CD4-positive, alpha-beta memory T cell (primary cell): ENCODE results near the gene ECSIT. TPM values are rescaled to one million over a fixed set of nuclear protein-coding genes. Genes with fewer than 3 reads are reported as not detected.
"Not testable (repeated sequence)": the region's sequence is repeated elsewhere in the genome, so short reads cannot be mapped to it uniquely, and the experiment has no call there.

Source experiments
- CTCF ChIA-PET: fragments of 350-600 bp; sonication (Branson Sonifier 250); formaldehyde crosslinking; loops from one replicate; lab custom pipeline; 2021; ENCODE audit warnings: inconsistent platforms; ENCODE audit not compliant: partially characterized antibody; lab: Charles Lee
- POLR2A ChIA-PET: fragments of 350-600 bp; sonication (Branson Sonifier 250); formaldehyde crosslinking; loops from one replicate; lab custom pipeline; 2021; ENCODE audit not compliant: partially characterized antibody; lab: Charles Lee
- DNase-seq, 5 donors: peaks; one replicate each; pipeline versions ENCODE4 v3.0.0 to v3.0.0-alpha.2; 2020 to 2022; ENCODE audit warnings: mixed read lengths in 1 of 5
- H3K27ac ChIP-seq: one replicate; pipeline ENCODE4 v1.7.0; 2013; ENCODE audit warnings: low read depth, low read length
- H3K27me3 ChIP-seq: 2 replicates; pipeline ENCODE4 v1.7.0; 2013; ENCODE audit warnings: mild to moderate bottlenecking, low read length, moderate library complexity; ENCODE audit not compliant: insufficient read depth
- H3K36me3 ChIP-seq: 2 replicates; pipeline ENCODE4 v1.7.0; 2013; ENCODE audit warnings: mild to moderate bottlenecking, low read length, moderate library complexity; ENCODE audit not compliant: insufficient read depth
- H3K4me1 ChIP-seq: 2 replicates; pipeline ENCODE4 v1.7.0; 2013; ENCODE audit warnings: mild to moderate bottlenecking, low read length, moderate library complexity; ENCODE audit not compliant: insufficient read depth
- H3K4me3 ChIP-seq, 2 donors: one replicate each; pipeline ENCODE4 v1.7.0; 2013; ENCODE audit warnings: low read length in 2 of 2, mild to moderate bottlenecking in 1 of 2
- H3K9me3 ChIP-seq, 2 donors: one replicate each; pipeline ENCODE4 v1.7.0; 2013; ENCODE audit warnings: low read length in 2 of 2, control low read depth in 1 of 2; ENCODE audit not compliant: control insufficient read depth in 1 of 2
- H3K27ac Mint-ChIP-seq, 7 donors: one replicate each; pipeline ENCODE4 v1.8.0; 2020 to 2021; ENCODE audit warnings: mixed read lengths in 7 of 7, mild to moderate bottlenecking in 6 of 7, inconsistent platforms in 3 of 7, moderate library complexity in 3 of 7
- H3K27me3 Mint-ChIP-seq, 2 donors: one replicate each; pipeline ENCODE4 v1.8.0; 2020 to 2021; ENCODE audit warnings: mixed read lengths in 2 of 2
- H3K36me3 Mint-ChIP-seq, 2 donors: one replicate each; pipeline ENCODE4 v1.8.0; 2020 to 2021; ENCODE audit warnings: mixed read lengths in 2 of 2, inconsistent platforms in 1 of 2, mild to moderate bottlenecking in 1 of 2
- H3K4me1 Mint-ChIP-seq, 4 donors: one replicate each; pipeline ENCODE4 v1.8.0; 2020 to 2021; ENCODE audit warnings: mixed read lengths in 4 of 4, mild to moderate bottlenecking in 1 of 4
- H3K4me3 Mint-ChIP-seq, 8 donors: one replicate each; pipeline ENCODE4 v1.8.0; 2020 to 2021; ENCODE audit warnings: mixed read lengths in 8 of 8, mild to moderate bottlenecking in 7 of 8, moderate library complexity in 6 of 8, inconsistent platforms in 3 of 8
- H3K9me3 Mint-ChIP-seq, 8 donors: one replicate each; pipeline ENCODE4 v1.8.0; 2020 to 2021; ENCODE audit warnings: mixed read lengths in 8 of 8, mild to moderate bottlenecking in 5 of 8, inconsistent platforms in 3 of 8, moderate library complexity in 1 of 8
- intact Hi-C: fragments of 100-400 bp; cut with micrococcal nuclease; formaldehyde crosslinking; loops from one replicate; pipeline ENCODE4 v1.15.1; 2023
- polyA plus RNA-seq, 2 donors: library from polyadenylated mRNA; unstranded; fragments of 300-500 nt; fragmentation: Illumina TruSeq; gene quantifications; one replicate each; pipeline ENCODE4 v1.2.3, GENCODE V29; 2021
- total RNA-seq, 2 experiments: library from RNA; stranded (reverse); gene quantifications; one replicate each; pipeline ENCODE4 v1.2.3, GENCODE V29; 2021

ECSIT gene, protein sequence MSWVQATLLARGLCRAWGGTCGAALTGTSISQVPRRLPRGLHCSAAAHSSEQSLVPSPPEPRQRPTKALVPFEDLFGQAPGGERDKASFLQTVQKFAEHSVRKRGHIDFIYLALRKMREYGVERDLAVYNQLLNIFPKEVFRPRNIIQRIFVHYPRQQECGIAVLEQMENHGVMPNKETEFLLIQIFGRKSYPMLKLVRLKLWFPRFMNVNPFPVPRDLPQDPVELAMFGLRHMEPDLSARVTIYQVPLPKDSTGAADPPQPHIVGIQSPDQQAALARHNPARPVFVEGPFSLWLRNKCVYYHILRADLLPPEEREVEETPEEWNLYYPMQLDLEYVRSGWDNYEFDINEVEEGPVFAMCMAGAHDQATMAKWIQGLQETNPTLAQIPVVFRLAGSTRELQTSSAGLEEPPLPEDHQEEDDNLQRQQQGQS
- total RNA-seq: 10 to 100 TPM; 39.5 to 46.2 TPM
- polyA plus RNA-seq: 10 to 100 TPM; 27.3 to 35.0 TPM

DNA sequence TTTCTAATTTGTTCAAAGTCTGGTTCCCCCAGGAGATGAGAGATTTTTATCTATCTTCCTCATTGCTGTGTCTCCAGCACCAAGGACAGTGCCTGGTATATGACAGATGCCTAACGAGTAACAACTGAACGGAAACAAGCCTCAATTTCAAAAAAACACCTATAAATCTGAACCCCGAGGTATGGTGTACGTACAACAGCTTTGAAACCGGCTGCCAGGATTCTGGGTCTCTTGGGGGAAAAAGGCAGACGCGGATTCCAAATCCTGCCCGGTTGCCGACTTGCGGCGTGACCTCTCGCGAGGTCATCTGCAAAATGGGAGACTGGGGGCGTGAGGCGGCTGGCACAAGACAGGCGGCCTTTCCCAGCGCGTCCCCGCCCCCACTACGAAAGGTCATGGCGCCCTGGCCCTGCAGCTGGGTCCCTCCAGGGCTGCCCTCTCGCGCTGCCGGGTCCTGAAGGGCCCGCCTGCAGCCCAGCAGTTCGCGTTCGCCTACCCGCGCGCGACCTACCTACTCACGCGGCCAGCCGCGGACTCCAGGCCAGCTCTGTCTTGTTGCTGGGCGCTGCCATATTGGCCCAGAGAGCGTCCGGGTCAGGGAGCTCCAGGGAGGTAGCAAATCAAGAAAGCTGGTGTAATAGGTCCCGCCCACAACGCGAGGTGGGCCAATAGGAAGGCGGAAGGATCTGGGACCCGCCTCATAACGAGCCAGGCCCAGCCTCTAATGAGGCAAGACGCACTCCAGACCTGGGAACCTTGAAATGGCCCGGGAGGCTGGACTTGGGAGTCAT is at the start of gene ECSIT:
TSS of gene ECSIT (minus strand) at position 584 of the 791 bp plus-strand sequence. CDS start 9,964 bp downstream, outside the sequence.
- H3K36me3 Mint-ChIP-seq: peaks cover 0 to 4% of the 10 kb centered on the region in 2 donors
- no peaks in the 10 kb centered on the region for H3K27me3 Mint-ChIP-seq
- no peaks in the 10 kb centered on the region for H3K36me3 ChIP-seq
- peaks cover 15% of the 10 kb centered on the region for H3K4me1 ChIP-seq
- CTCF ChIA-PET: interaction anchor here (0.6 to 1.2 kb wide), 6 partner anchors 8 to 46 kb away, joined by 3 to 4 read pairs (median 3); partner anchors contain the start of gene ELOF1
- peak; percentile 90 to 95 (median 92) for DNase-seq
- intact Hi-C loops: loop anchor here (1.0 kb wide), 3 partner anchors 23 to 93 kb away; partner anchors contain the start of genes ELOF1, ODAD3, PRKCSH and ZNF653
- H3K4me1 Mint-ChIP-seq: peaks cover 13 to 21% (median 18%) of the 10 kb centered on the region in 4 donors
- H3K27ac ChIP-seq: peak within 1 kb of the TSS; percentile 76
- H3K9me3 Mint-ChIP-seq: no peaks in the 10 kb centered on the region
- peak within 1 kb of the TSS; percentile 70 to 83 for H3K4me3 ChIP-seq
- H3K27ac Mint-ChIP-seq: peak within 1 kb of the TSS; percentile 91 to 98 (median 97)
- H3K9me3 ChIP-seq: no peaks in the 10 kb centered on the region
- no peaks in the 10 kb centered on the region for H3K27me3 ChIP-seq
- peak within 1 kb of the TSS; percentile 94 to 99 (median 98) for H3K4me3 Mint-ChIP-seq
- POLR2A ChIA-PET: interaction anchor here (0.7 to 2.3 kb wide), 12 partner anchors 8 to 648 kb away, joined by 3 to 20 read pairs (median 5); partner anchors contain the start of genes ACP5, ELOF1, PRKCSH and SWSAP1

DNA sequence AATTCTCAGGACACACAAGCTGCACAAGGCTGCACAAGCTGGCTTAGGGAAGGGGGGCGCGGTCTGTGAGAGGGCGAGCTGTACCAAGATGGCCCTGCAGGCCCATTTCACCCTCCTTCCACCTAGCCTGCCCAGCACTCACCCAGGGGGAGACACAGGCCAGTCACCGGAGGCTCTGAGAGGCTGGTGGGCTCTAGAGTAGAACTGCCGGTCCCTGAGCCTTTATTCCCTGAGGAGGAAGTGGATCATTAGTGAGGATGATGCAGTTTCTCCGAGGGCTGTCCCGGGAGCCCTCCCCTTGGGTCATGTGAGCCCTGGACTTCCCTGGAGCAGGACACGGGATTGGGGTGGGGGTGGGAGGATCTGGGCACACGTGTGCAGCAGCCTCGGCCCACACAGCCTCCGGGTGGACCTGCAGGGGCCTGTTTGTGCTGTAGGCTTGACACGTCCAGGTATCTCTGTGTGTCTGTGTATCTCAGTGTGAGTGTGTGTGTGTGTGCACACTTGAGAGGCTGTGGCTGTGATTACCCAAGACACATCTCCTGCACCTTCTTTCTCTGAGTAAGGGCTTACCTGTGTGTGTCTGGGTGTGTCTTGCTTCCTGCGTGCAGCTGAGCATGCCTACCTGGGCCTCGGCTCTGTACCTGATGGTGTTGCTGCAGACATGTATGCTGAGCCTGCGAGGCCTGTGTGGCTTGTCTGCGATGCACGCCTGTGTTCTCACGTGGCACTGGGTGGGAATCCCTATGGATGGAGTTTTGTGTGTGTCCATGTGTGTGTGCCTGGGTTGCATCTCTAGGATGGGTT is 48.7 kb upstream of the ECSIT start, which contains the start of gene ACP5:
TSS of gene ACP5 (minus strand) at position 195 of the 807 bp plus-strand sequence. CDS start 328 bp downstream, outside the sequence.
- Mint-ChIP-seq H3K9me3 (no peaks in the 10 kb centered on the region), H3K27me3 (no peaks in the 10 kb centered on the region), H3K27ac (peak within 1 kb of the TSS in 6 of 7 donors; percentile 47 to 91 (median 88)), H3K4me1 (peaks cover 16 to 30% (median 22%) of the 10 kb centered on the region in 4 donors), H3K4me3 (peak within 1 kb of the TSS; percentile 70 to 89 (median 82)), H3K36me3 (peaks cover 0 to 3% of the 10 kb centered on the region in 2 donors)
- H3K36me3 ChIP-seq: peaks cover 4% of the 10 kb centered on the region
- H3K4me3 ChIP-seq: peak within 1 kb of the TSS; percentile 42 to 53
- ChIA-PET CTCF (interaction anchor here (0.6 to 3.7 kb wide), 6 partner anchors 11 to 284 kb away, joined by 3 to 18 read pairs (median 8); partner anchors contain the start of gene ELOF1), POLR2A (interaction anchor here (0.8 to 3.6 kb wide), 4 partner anchors 18 to 1589 kb away, joined by 3 to 23 read pairs (median 6); partner anchors contain the start of genes ECSIT, ELOF1 and SWSAP1)
- DNase-seq: peak in 1 of 5 donors; percentile 17
- intact Hi-C loops: no loop called here
- no peaks in the 10 kb centered on the region for H3K27me3 ChIP-seq
- H3K4me1 ChIP-seq: peaks cover 37% of the 10 kb centered on the region
- H3K27ac ChIP-seq: peak within 1 kb of the TSS; percentile 60
- no peaks in the 10 kb centered on the region for H3K9me3 ChIP-seq

DNA sequence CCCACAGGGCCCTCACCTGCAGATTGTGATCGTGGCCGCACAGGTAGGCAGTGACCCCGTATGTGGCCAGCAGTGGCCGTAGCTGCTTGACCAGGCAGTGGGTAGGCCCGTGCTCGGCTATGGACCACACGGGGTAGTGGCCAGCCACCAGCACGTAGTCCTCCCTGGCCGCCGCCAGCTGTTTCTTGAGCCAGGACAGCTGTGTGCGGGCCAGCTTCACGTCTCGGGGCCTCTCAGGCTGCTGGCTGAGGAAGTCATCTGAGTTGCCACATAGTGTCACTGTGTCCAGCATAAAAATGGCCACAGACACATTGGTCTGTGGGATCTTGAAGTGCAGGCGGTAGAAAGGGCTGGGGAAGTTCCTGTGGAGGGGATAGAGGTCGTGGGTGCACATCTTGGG is 47.3 kb upstream of the ECSIT start:
- H3K4me1 ChIP-seq: peaks cover 27% of the 10 kb centered on the region
- no peak for DNase-seq
- peak overlapping the region in 3 of 8 donors; percentile 13 to 59 (median 50) for H3K4me3 Mint-ChIP-seq
- H3K27me3 Mint-ChIP-seq: no peaks in the 10 kb centered on the region
- no peak overlapping the region for H3K27ac Mint-ChIP-seq
- peaks cover 0 to 3% of the 10 kb centered on the region in 2 donors for H3K36me3 Mint-ChIP-seq
- H3K27ac ChIP-seq: no peak overlapping the region
- peaks cover 12 to 20% (median 14%) of the 10 kb centered on the region in 4 donors for H3K4me1 Mint-ChIP-seq
- CTCF ChIA-PET: interaction anchor here (0.7 to 3.7 kb wide), 2 partner anchors 16 to 82 kb away, joined by 3 to 15 read pairs; partner anchors contain the start of gene ELOF1
- peaks cover 4% of the 10 kb centered on the region for H3K36me3 ChIP-seq
- H3K4me3 ChIP-seq: no peak overlapping the region
- POLR2A ChIA-PET: interaction anchor here (2.1 kb wide), 1 partner anchor 17 kb away, joined by 8 read pairs; the partner anchor contains the start of gene ELOF1
- H3K9me3 ChIP-seq: no peaks in the 10 kb centered on the region
- intact Hi-C loops: no loop called here
- H3K27me3 ChIP-seq: no peaks in the 10 kb centered on the region
- no peaks in the 10 kb centered on the region for H3K9me3 Mint-ChIP-seq

DNA sequence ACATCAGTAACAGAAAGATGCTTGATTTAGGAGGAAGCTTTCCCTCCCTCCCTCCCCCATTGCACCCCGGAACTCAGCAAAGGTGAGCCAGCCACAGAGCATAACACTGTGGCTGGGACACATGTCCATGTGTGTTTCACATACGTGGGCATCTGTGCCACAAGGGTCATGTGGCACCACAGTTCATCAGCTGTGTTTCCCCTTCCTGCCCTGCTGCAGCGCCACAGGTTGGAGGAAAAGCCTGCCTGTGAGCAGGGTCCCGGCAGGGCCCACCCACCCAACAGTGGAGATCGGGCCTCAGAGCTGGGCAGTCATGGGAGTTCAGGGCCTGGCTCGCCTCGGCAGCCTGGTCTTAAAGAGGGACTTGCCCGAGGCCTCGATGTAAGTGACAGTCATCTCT is 45.8 kb upstream of the ECSIT start:
- Mint-ChIP-seq H3K4me1 (peaks cover 6 to 14% (median 9%) of the 10 kb centered on the region in 4 donors), H3K36me3 (peaks cover 0 to 3% of the 10 kb centered on the region in 2 donors), H3K27me3 (no peaks in the 10 kb centered on the region), H3K4me3 (no peak overlapping the region), H3K9me3 (no peaks in the 10 kb centered on the region), H3K27ac (peak overlapping the region in 1 of 7 donors; percentile 37)
- Histone ChIP-seq H3K9me3 (no peaks in the 10 kb centered on the region), H3K27ac (no peak overlapping the region), H3K27me3 (no peaks in the 10 kb centered on the region), H3K4me3 (no peak overlapping the region), H3K36me3 (peaks cover 4% of the 10 kb centered on the region), H3K4me1 (peaks cover 20% of the 10 kb centered on the region)
- ChIA-PET POLR2A (interaction anchor here (2.1 kb wide), 1 partner anchor 16 kb away, joined by 8 read pairs; the partner anchor contains the start of gene ELOF1), CTCF (interaction anchor here (1.4 to 3.7 kb wide), 2 partner anchors 14 to 15 kb away, joined by 4 to 15 read pairs; partner anchors contain the start of gene ELOF1)
- intact Hi-C loops: no loop called here
- DNase-seq: no peak

GRCh38 chr19:11573763-11574162 is 44.8 kb upstream of the ECSIT start:
- H3K36me3 ChIP-seq, H3K27me3 ChIP-seq, H3K27me3 Mint-ChIP-seq, H3K4me3 Mint-ChIP-seq, DNase-seq, H3K9me3 Mint-ChIP-seq, H3K27ac ChIP-seq, H3K36me3 Mint-ChIP-seq, H3K27ac Mint-ChIP-seq, intact Hi-C loops, H3K9me3 ChIP-seq, H3K4me3 ChIP-seq: not testable (repeated sequence)
- POLR2A ChIA-PET: interaction anchor here (1.2 kb wide), 1 partner anchor 15 kb away, joined by 3 read pairs; the partner anchor contains the start of gene ELOF1
- peaks cover 14% of the 10 kb centered on the region for H3K4me1 ChIP-seq
- peaks cover 5 to 14% (median 8%) of the 10 kb centered on the region in 4 donors for H3K4me1 Mint-ChIP-seq
- CTCF ChIA-PET: interaction anchor here (1.1 to 1.3 kb wide), 2 partner anchors 14 to 37 kb away, joined by 3 read pairs; no protein-coding TSS in a partner anchor

DNA sequence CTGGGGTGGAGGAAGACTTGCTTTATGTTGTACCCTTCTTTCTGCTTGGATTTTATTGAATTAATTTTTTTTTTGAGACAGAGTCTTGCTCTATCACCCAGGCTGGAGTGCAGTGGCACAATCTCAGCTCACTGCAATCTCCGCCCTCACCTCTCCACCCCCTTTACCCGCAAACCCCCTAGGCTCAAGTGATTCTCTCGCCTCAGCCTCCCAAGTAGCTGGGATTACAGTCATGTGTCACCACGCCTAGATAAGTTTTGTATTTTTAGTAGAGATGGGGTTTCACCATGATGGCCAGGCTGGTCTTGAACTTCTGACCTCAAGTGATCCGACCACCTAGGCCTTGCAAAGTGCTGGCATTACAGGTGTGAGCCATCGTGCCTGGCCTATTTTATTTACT is 44.4 kb upstream of the ECSIT start:
- H3K27me3 ChIP-seq, intact Hi-C loops, H3K27ac Mint-ChIP-seq, H3K4me3 Mint-ChIP-seq, H3K4me3 ChIP-seq, DNase-seq, H3K36me3 Mint-ChIP-seq, H3K9me3 ChIP-seq, H3K9me3 Mint-ChIP-seq, H3K27ac ChIP-seq, H3K27me3 Mint-ChIP-seq, H3K36me3 ChIP-seq: not testable (repeated sequence)
- ChIA-PET CTCF (interaction anchor here (1.1 to 1.3 kb wide), 2 partner anchors 13 to 37 kb away, joined by 3 read pairs; no protein-coding TSS in a partner anchor), POLR2A (interaction anchor here (1.2 kb wide), 1 partner anchor 14 kb away, joined by 3 read pairs; the partner anchor contains the start of gene ELOF1)
- H3K4me1 ChIP-seq: peaks cover 12% of the 10 kb centered on the region
- H3K4me1 Mint-ChIP-seq: peaks cover 5 to 14% (median 7%) of the 10 kb centered on the region in 4 donors
